HFF-Myc (cell line): ENCODE measurements around the gene DOP1A.

Experiments used
- DNase-seq: peaks from one replicate; pipeline ENCODE4 v3.0.0-alpha.2; 2011; ENCODE audit warnings: low read depth; ENCODE audit errors: extremely low read depth
- H3K4me3 ChIP-seq: replicated peaks from 2 replicates; pipeline ENCODE4 v1.5.1; 2011; ENCODE audit warnings: low read depth, mild to moderate bottlenecking, control low read depth, low read length
- TF ChIP-seq, protein P1 (sequence below): IDR thresholded peaks from 2 replicates; pipeline ENCODE4 v1.5.1; 2012; ENCODE audit warnings: mild to moderate bottlenecking, low read depth, low read length, control low read depth; ENCODE audit errors: missing control alignments

The DOP1A gene

GRCh38 chr6:83160167-83160566 lies 92.7 kb downstream of the DOP1A start:
- TF ChIP-seq, protein P1, sequence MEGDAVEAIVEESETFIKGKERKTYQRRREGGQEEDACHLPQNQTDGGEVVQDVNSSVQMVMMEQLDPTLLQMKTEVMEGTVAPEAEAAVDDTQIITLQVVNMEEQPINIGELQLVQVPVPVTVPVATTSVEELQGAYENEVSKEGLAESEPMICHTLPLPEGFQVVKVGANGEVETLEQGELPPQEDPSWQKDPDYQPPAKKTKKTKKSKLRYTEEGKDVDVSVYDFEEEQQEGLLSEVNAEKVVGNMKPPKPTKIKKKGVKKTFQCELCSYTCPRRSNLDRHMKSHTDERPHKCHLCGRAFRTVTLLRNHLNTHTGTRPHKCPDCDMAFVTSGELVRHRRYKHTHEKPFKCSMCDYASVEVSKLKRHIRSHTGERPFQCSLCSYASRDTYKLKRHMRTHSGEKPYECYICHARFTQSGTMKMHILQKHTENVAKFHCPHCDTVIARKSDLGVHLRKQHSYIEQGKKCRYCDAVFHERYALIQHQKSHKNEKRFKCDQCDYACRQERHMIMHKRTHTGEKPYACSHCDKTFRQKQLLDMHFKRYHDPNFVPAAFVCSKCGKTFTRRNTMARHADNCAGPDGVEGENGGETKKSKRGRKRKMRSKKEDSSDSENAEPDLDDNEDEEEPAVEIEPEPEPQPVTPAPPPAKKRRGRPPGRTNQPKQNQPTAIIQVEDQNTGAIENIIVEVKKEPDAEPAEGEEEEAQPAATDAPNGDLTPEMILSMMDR, result no peak
- DNase-seq, result no peak
- no peak overlapping the region for H3K4me3 ChIP-seq

- DNase-seq, result no peak
- TF ChIP-seq, protein P1, result no peak
- no peak overlapping the region for H3K4me3 ChIP-seq
Observed at GRCh38 chr6:83167726-83168278, 100.3 kb downstream of the DOP1A start.

DNA sequence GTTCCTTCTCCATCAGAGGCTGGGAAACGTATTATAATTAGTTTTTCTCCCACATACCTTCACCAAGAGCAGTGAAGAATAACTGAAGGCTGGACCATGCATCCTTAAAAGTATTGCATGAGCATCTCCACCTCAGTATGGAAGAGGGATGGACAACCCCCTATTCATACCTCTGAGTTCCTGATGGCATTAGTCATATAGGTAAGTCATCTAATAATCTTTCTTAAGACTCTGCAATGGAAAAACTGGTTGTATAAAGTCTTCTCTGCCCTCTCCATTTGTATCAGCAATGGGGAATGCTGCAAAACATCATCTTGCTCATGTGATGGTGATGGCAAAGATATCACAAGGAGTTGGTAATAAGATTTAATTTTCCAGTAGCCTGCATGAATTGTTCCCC lies 101.1 kb downstream of the DOP1A start:
- no peak overlapping the region for H3K4me3 ChIP-seq
- no peak for DNase-seq
- TF ChIP-seq, protein P1, result no peak

DNA sequence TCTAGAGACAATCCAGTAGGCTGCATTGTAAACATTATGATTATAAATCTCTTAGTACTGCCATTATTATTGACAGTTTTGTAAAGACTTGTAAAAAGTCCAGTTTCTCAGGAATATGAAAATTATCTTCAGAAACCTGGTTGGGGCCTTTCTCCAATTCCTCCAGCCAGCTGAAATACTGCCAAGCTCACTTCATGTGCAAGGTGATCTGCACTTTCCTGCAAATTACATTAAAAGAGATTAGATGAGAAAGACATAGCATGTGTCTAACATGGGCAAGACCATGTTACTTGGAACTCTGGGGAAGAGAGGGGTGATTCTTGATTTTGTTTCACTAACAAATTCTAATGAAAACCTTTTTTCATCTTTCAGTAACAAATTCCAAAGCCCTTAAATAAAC lies 101.6 kb downstream of the DOP1A start:
- TF ChIP-seq, protein P1, result no peak
- no peak overlapping the region for H3K4me3 ChIP-seq
- no peak for DNase-seq

- TF ChIP-seq, protein P1, result no peak
- no peak overlapping the region for H3K4me3 ChIP-seq
- DNase-seq, result no peak
Observed at GRCh38 chr6:83169511-83169910, 102.0 kb downstream of the DOP1A start.

- DNase-seq, result no peak
- H3K4me3 ChIP-seq, result no peak overlapping the region
- TF ChIP-seq, protein P1, result no peak
Observed at GRCh38 chr6:83176246-83176645, 108.8 kb downstream of the DOP1A start.

DNA sequence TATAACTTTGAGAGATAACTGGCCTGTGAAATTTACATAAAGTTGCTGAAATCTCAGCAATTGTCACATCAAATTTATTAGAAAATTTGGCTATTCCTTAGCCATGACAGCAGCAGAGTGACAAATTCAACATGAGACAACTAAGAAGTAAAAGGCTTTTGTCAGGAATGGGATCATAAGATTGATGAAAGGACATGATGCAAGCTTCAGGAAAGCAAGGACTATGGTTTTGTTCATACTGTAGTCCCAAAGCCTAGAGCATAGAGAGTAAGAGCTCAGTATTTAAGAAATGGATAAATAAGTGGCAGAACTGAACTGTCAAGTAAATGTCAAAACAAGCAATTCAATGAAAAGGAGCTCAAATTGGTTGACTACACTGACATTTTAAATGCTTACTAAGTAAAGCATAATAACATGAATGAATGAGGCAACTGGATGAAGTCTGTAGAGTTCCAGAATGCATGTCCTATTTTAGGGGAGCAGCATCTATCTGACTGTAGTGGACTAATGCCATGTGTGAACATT lies 113.0 kb downstream of the DOP1A start:
- no peak for DNase-seq
- no peak overlapping the region for H3K4me3 ChIP-seq
- TF ChIP-seq, protein P1, result no peak
